A549 (cell line): ENCODE results near the gene TMEM8B. TPM values are rescaled to one million over a fixed set of nuclear protein-coding genes. Genes with fewer than 3 reads are reported as not detected.
A peak's percentile ranks its signal among the peaks of the same experiment; 100 is the strongest.
"Not testable (repeated sequence)": the region's sequence is repeated elsewhere in the genome, so short reads cannot be mapped to it uniquely, and the experiment has no call there.

Experiments used
- ATAC-seq, 2 experiments: fragments of 200-7000 bp in 1 of 2; fragments of >200 bp in 1 of 2; cut with Nextera tagmentation in 1 of 2; cut with Tn5 transposase in 1 of 2; 3 replicates each; pipeline versions ENCODE4 v1.8.0 to v1.9.1; 2018 to 2020; ENCODE audit warnings: mild to moderate bottlenecking in 1 of 2, moderate library complexity in 1 of 2
- CTCF ChIA-PET: fragments of 300-600 bp; sonication (Branson Sonifier 250); formaldehyde crosslinking; extraction: SDS; loops from one replicate; lab custom pipeline; 2021; ENCODE audit warnings: antibody characterized with exemption, inconsistent platforms; lab: Yijun Ruan, JAX
- POLR2A ChIA-PET: fragments of 350-600 bp; formaldehyde crosslinking; extraction: SDS; loops from one replicate; lab custom pipeline; 2021; ENCODE audit warnings: antibody characterized with exemption, inconsistent platforms; lab: Yijun Ruan, JAX
- DNase-seq, 2 experiments: peaks; one replicate each; pipeline versions ENCODE4 v3.0.0 to v3.0.0-alpha.2; 2011 to 2016; ENCODE audit warnings: low read depth in 1 of 2, low spot score in 1 of 2
- FAIRE-seq: peaks from 2 replicates; lab custom pipeline; 2011; peaks lifted over from hg19 to GRCh38; lab: Jason Lieb, UNC
- H3K27ac ChIP-seq, 2 experiments: fragments of >200 bp; sonication (Bioruptor Twin); formaldehyde crosslinking; 3 replicates each; pipeline ENCODE4 v1.5.1; 2016 to 2017
- H3K4me1 ChIP-seq: fragments of >200 bp; sonication (Bioruptor Twin); formaldehyde crosslinking; 3 replicates; pipeline ENCODE4 v1.6.1; 2016
- H3K4me2 ChIP-seq: fragments of >200 bp; sonication (Bioruptor Twin); formaldehyde crosslinking; 3 replicates; pipeline ENCODE4 v1.6.1; 2016
- H3K4me3 ChIP-seq: fragments of >200 bp; sonication (Bioruptor Twin); formaldehyde crosslinking; 3 replicates; pipeline ENCODE4 v1.5.1; 2016
- H3K9me3 ChIP-seq: fragments of >200 bp; sonication (Bioruptor Twin); formaldehyde crosslinking; 3 replicates; pipeline ENCODE4 v1.6.1; 2016
- EHMT2 ChIP-seq: fragments of 200-600 bp; sonication (generic); IDR thresholded peaks from 2 replicates; pipeline ENCODE4 v1.6.1; 2016; ENCODE audit warnings: antibody characterized with exemption, low read depth, mild to moderate bottlenecking, moderate library complexity
- ELK1 ChIP-seq: fragments of 150-350 bp; IDR thresholded peaks from 2 replicates; pipeline ENCODE4 v1.6.1; 2014; ENCODE audit warnings: low read depth, mild to moderate bottlenecking, low read length
- FOSL2 ChIP-seq, 2 experiments: fragments of 450-650 bp in 1 of 2; fragments of >200 bp in 1 of 2; sonication (Bioruptor Twin) in 1 of 2; formaldehyde crosslinking; IDR thresholded peaks; 2 replicates each; pipeline versions ENCODE4 v1.5.0 to v1.6.1; 2016 to 2020; ENCODE audit warnings: mild to moderate bottlenecking in 1 of 2, moderate library complexity in 1 of 2
- NR3C1 ChIP-seq: fragments of >200 bp; sonication (Bioruptor Twin); formaldehyde crosslinking; IDR thresholded peaks from 3 replicates; pipeline ENCODE4 v1.6.1; 2017
- RFX5 ChIP-seq: fragments of 450-650 bp; IDR thresholded peaks from 2 replicates; pipeline ENCODE4 v1.7.1; 2014; ENCODE audit warnings: antibody characterized with exemption, mild to moderate bottlenecking, moderate library complexity
- RNF2 ChIP-seq: fragments of 200-600 bp; sonication (generic); IDR thresholded peaks from 2 replicates; pipeline ENCODE4 v1.6.1; 2016; ENCODE audit warnings: low read depth, mild to moderate bottlenecking, antibody characterized with exemption, moderate library complexity, borderline replicate concordance
- SREBF2 ChIP-seq: fragments of 450-650 bp; IDR thresholded peaks from 2 replicates; pipeline ENCODE4 v1.6.1; 2014; ENCODE audit warnings: mild to moderate bottlenecking, moderate library complexity
- ZC3H11A ChIP-seq: fragments of 450-650 bp; IDR thresholded peaks from 2 replicates; pipeline ENCODE4 v1.6.1; 2014; ENCODE audit warnings: antibody characterized with exemption, mild to moderate bottlenecking
- WGBS: methylation state at CpG from one replicate; pipeline ENCODE4 v1.1.6; 2017; ENCODE audit errors: missing lambda C conversion rate; 5-methylcytosine and 5-hydroxymethylcytosine counted together
- polyA plus RNA-seq, 4 experiments: library from polyadenylated mRNA; depleted of rRNA in 3 of 4; stranded (reverse); fragments of >200 nt; fragmentation: RNase III in 1 of 4; extraction: RNeasy Plus Mini Kit Qiagen cat#74134 plus additional on column Dnase treatment in 1 of 4; gene quantifications; 2 replicates in 3 of 4; 3 replicates in 1 of 4; pipeline ENCODE4 v1.2.3, GENCODE V29; 2011 to 2017
- TF ChIP-seq, protein P1 (sequence below): fragments of >200 bp; sonication (Bioruptor Twin); formaldehyde crosslinking; IDR thresholded peaks from 3 replicates; pipeline ENCODE4 v1.6.1; 2016
- TF ChIP-seq, protein P2 (sequence below): fragments of 200-600 bp; sonication (generic); IDR thresholded peaks from 2 replicates; pipeline ENCODE4 v1.6.1; 2016; ENCODE audit warnings: antibody characterized with exemption, mild to moderate bottlenecking, moderate library complexity
- TF ChIP-seq, protein P3 (sequence below): IDR thresholded peaks from 2 replicates; pipeline ENCODE4 v1.6.1; 2012

TMEM8B gene
- polyA plus RNA-seq, 2 of the 4 experiments (the other 2 are of a cell fraction) = 1.8 to 2.2 TPM

- POLR2A ChIA-PET = no interaction called here
- CTCF ChIA-PET = interaction anchor here (0.7 to 4.5 kb wide), 8 partner anchors 10 to 1609 kb away, joined by 3 to 33 read pairs (median 4); no protein-coding TSS in a partner anchor
- 94% methylated on average over 1 of the region's 1 CpG for WGBS
- no peak overlapping the region for H3K4me2 ChIP-seq
- FAIRE-seq (no peak), ATAC-seq (no peak), DNase-seq (no peak)
- H3K4me1 ChIP-seq = no peaks in the 10 kb centered on the region
- TF ChIP-seq, protein P1, sequence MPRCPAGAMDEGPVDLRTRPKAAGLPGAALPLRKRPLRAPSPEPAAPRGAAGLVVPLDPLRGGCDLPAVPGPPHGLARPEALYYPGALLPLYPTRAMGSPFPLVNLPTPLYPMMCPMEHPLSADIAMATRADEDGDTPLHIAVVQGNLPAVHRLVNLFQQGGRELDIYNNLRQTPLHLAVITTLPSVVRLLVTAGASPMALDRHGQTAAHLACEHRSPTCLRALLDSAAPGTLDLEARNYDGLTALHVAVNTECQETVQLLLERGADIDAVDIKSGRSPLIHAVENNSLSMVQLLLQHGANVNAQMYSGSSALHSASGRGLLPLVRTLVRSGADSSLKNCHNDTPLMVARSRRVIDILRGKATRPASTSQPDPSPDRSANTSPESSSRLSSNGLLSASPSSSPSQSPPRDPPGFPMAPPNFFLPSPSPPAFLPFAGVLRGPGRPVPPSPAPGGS = no peak
- TF ChIP-seq ELK1 = no peak
- no peak overlapping the region for H3K27ac ChIP-seq
- H3K4me3 ChIP-seq = no peak overlapping the region
- H3K9me3 ChIP-seq = no peaks in the 10 kb centered on the region
Measured at GRCh38 chr9:35892051-35892450, 63.0 kb downstream of the TMEM8B start.

DNA sequence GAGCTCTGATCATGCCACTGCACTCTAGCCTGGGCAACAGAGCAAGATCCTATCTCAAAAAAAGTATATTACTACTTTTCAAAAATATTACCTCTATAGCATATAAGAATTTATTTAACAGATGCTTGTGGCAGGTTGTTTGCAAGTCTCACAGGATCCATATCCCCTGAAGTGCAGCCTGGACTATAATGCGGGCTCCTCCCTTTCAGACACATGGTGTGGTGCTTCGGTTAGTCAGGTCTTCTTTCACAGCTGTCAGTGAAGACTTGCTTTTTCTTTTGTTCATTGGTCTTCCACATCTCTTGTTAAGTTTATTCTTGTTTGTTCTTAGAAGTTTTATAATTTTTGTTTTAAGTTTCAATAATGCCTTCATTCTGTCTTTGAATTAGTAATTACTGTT lies 67.5 kb downstream of the TMEM8B start:
- Histone ChIP-seq H3K27ac (no peak overlapping the region), H3K4me1 (no peaks in the 10 kb centered on the region), H3K4me3 (no peak overlapping the region), H3K9me3 (no peaks in the 10 kb centered on the region), H3K4me2 (no peak overlapping the region)
- FAIRE-seq (no peak), ATAC-seq (no peak), DNase-seq (no peak)
- CTCF ChIA-PET = interaction anchor here (0.8 to 5.9 kb wide), 10 partner anchors 9 to 128 kb away, joined by 3 to 39 read pairs (median 5); no protein-coding TSS in a partner anchor
- POLR2A ChIA-PET = no interaction called here
- TF ChIP-seq NR3C1 (no peak), RFX5 (no peak), EHMT2 (no peak), SREBF2 (no peak), RNF2 (no peak), ZC3H11A (no peak)
- TF ChIP-seq, protein P2, sequence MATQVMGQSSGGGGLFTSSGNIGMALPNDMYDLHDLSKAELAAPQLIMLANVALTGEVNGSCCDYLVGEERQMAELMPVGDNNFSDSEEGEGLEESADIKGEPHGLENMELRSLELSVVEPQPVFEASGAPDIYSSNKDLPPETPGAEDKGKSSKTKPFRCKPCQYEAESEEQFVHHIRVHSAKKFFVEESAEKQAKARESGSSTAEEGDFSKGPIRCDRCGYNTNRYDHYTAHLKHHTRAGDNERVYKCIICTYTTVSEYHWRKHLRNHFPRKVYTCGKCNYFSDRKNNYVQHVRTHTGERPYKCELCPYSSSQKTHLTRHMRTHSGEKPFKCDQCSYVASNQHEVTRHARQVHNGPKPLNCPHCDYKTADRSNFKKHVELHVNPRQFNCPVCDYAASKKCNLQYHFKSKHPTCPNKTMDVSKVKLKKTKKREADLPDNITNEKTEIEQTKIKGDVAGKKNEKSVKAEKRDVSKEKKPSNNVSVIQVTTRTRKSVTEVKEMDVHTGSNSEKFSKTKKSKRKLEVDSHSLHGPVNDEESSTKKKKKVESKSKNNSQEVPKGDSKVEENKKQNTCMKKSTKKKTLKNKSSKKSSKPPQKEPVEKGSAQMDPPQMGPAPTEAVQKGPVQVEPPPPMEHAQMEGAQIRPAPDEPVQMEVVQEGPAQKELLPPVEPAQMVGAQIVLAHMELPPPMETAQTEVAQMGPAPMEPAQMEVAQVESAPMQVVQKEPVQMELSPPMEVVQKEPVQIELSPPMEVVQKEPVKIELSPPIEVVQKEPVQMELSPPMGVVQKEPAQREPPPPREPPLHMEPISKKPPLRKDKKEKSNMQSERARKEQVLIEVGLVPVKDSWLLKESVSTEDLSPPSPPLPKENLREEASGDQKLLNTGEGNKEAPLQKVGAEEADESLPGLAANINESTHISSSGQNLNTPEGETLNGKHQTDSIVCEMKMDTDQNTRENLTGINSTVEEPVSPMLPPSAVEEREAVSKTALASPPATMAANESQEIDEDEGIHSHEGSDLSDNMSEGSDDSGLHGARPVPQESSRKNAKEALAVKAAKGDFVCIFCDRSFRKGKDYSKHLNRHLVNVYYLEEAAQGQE = no peak
- TF ChIP-seq, protein P3, sequence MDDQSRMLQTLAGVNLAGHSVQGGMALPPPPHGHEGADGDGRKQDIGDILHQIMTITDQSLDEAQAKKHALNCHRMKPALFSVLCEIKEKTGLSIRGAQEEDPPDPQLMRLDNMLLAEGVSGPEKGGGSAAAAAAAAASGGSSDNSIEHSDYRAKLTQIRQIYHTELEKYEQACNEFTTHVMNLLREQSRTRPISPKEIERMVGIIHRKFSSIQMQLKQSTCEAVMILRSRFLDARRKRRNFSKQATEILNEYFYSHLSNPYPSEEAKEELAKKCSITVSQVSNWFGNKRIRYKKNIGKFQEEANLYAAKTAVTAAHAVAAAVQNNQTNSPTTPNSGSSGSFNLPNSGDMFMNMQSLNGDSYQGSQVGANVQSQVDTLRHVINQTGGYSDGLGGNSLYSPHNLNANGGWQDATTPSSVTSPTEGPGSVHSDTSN = no peak
- 86% methylated on average over 2 of the region's 2 CpGs for WGBS

GRCh38 chr9:35897376-35898099 lies 68.5 kb downstream of the TMEM8B start:
- not testable (repeated sequence) for H3K27ac ChIP-seq; H3K4me3 ChIP-seq; H3K9me3 ChIP-seq; ATAC-seq; H3K4me1 ChIP-seq; TF ChIP-seq FOSL2 (IDR thresholded peaks at IDR 0.05)
- CTCF ChIA-PET = interaction anchor here (0.7 to 5.9 kb wide), 11 partner anchors 8 to 141 kb away, joined by 3 to 39 read pairs (median 5); no protein-coding TSS in a partner anchor
- 50% methylated on average over 7 of the region's 7 CpGs for WGBS
- TF ChIP-seq FOSL2 (CRISPR knock-in tag; IDR thresholded peaks at IDR 0.05) = peak; percentile 24; the same call in 1 of the 2 replicates
- TF ChIP-seq, all 56 proteins: peak for 1; not testable (repeated sequence) for 55
- POLR2A ChIA-PET, H3K4me2 ChIP-seq, FAIRE-seq, DNase-seq: not testable (repeated sequence)
